BJ (cell line): Measurements from ENCODE around the gene CDC73. TPM values are rescaled to one million over a fixed set of nuclear protein-coding genes. Genes with fewer than 3 reads are reported as not detected.

Source experiments
- CTCF ChIA-PET: fragments of 350-600 bp; formaldehyde crosslinking; extraction: SDS; loops from one replicate; lab custom pipeline; 2021; ENCODE audit warnings: antibody characterized with exemption, inconsistent platforms; lab: Yijun Ruan, JAX
- POLR2A ChIA-PET: fragments of 300-600 bp; sonication (Branson Sonifier 250); formaldehyde crosslinking; extraction: SDS; loops from one replicate; lab custom pipeline; 2021; ENCODE audit warnings: antibody characterized with exemption; lab: Charles Lee
- DNase-seq: peaks from one replicate; pipeline ENCODE4 v3.0.0-alpha.2; 2011; ENCODE audit warnings: low read depth
- H3K27me3 ChIP-seq: 2 replicates; pipeline ENCODE4 v1.6.0; 2011; ENCODE audit warnings: low read length; ENCODE audit not compliant: control insufficient read depth, insufficient read depth
- H3K36me3 ChIP-seq: 2 replicates; pipeline ENCODE4 v1.5.1; 2011; ENCODE audit warnings: low read length; ENCODE audit not compliant: control insufficient read depth, insufficient read depth
- H3K4me3 ChIP-seq: 2 replicates; pipeline ENCODE4 v1.5.1; 2011; ENCODE audit warnings: low read depth, mild to moderate bottlenecking, control low read depth, low read length
- CTCF ChIP-seq: IDR thresholded peaks from 2 replicates; pipeline ENCODE4 v1.5.1; 2011; ENCODE audit warnings: low read depth, mild to moderate bottlenecking, control low read depth, inconsistent platforms, low read length, moderate library complexity; ENCODE audit not compliant: insufficient read depth
- polyA plus RNA-seq: library from polyadenylated mRNA; depleted of rRNA; stranded (reverse); fragments of >200 nt; gene quantifications from 2 replicates; pipeline ENCODE4 v1.2.3, GENCODE V29; 2011

CDC73 gene
- polyA plus RNA-seq, 1 experiment = 16.1 TPM

- DNase-seq = no peak
- Histone ChIP-seq H3K4me3 (no peak overlapping the region), H3K36me3 (0 out of 2 replicates have a peak, but pooled peaks cover 4% of the 10 kb centered on the region), H3K27me3 (no peaks in the 10 kb centered on the region)
- TF ChIP-seq CTCF = no peak
- ChIA-PET POLR2A (no interaction called here), CTCF (interaction anchor here (2.2 kb wide), 1 partner anchor 9 kb away, joined by 5 read pairs; no protein-coding TSS in a partner anchor)
These were observed 19.2 kb upstream of the CDC73 start for GRCh38 chr1:193102662-193103061.

GRCh38 chr1:193103759-193104501, 17.9 kb upstream of the CDC73 start:
- ChIA-PET POLR2A (interaction anchor here (1.6 kb wide), 1 partner anchor 19 kb away, joined by 9 read pairs; no protein-coding TSS in a partner anchor), CTCF (interaction anchor here (0.7 to 2.2 kb wide), 7 partner anchors 9 to 626 kb away, joined by 3 to 5 read pairs (median 3); partner anchors contain the start of genes CDC73, RO60 and UCHL5)
- H3K36me3 ChIP-seq = 0 out of 2 replicates have a peak, but pooled peaks cover 4% of the 10 kb centered on the region
- H3K4me3 ChIP-seq = peak overlapping the region; percentile 83
- TF ChIP-seq CTCF = no peak
- no peak for DNase-seq
- H3K27me3 ChIP-seq = no peaks in the 10 kb centered on the region

GRCh38 chr1:193104502-193104906, 17.3 kb upstream of the CDC73 start:
- no peak for TF ChIP-seq CTCF
- CTCF ChIA-PET = interaction anchor here (1.0 to 2.2 kb wide), 6 partner anchors 9 to 627 kb away, joined by 3 to 5 read pairs (median 3); partner anchors contain the start of genes RO60 and UCHL5

GRCh38 chr1:193104907-193105820, 16.7 kb upstream of the CDC73 start, which contains the start of gene GLRX2:
Gene GLRX2 (minus strand): TSS chr1:193105414. CDS start chr1:193105382, 32 bp downstream.
- Histone ChIP-seq H3K4me3 (peak within 1 kb of the TSS; percentile 83), H3K36me3 (no peaks in the 10 kb centered on the region), H3K27me3 (no peaks in the 10 kb centered on the region)
- TF ChIP-seq CTCF = no peak
- ChIA-PET CTCF (interaction anchor here (0.6 to 2.2 kb wide), 6 partner anchors 12 to 628 kb away, joined by 3 to 9 read pairs (median 4); partner anchors contain the start of gene CDC73), POLR2A (interaction anchor here (0.7 to 1.6 kb wide), 2 partner anchors 18 to 47 kb away, joined by 7 to 9 read pairs; no protein-coding TSS in a partner anchor)
- peak; percentile 35 for DNase-seq

More at GRCh38 chr1:193104502-193104906, 17.3 kb upstream of the CDC73 start:
- Histone ChIP-seq H3K4me3 (peak overlapping the region; percentile 83), H3K27me3 (no peaks in the 10 kb centered on the region), H3K36me3 (0 out of 2 replicates have a peak, but pooled peaks cover 2% of the 10 kb centered on the region)
- no peak for DNase-seq
- POLR2A ChIA-PET = interaction anchor here (1.6 kb wide), 1 partner anchor 18 kb away, joined by 9 read pairs; no protein-coding TSS in a partner anchor
